ENCODE results near the gene PSEN2. TPM values are rescaled to one million over a fixed set of nuclear protein-coding genes. Genes with fewer than 3 reads are reported as not detected.

Gene PSEN2
- total RNA-seq, 2 donors from 2014 or later = 3.3 to 3.6 TPM

Other genes starting within 250 kb of the PSEN2 start
- gene ITPKB, start 131.3 kb upstream of the PSEN2 start, total RNA-seq = 10 to 100 TPM; 37.5 to 51.3 TPM
- gene COQ8A, start 69.7 kb downstream of the PSEN2 start, total RNA-seq = 10 to 100 TPM; 20.5 to 28.1 TPM